ENCODE measurements around the gene RERE.

RERE gene

GRCh38 chr1:8569242-8569641 is 248.2 kb downstream of the RERE start:
- no peak overlapping the region for H3K4me2 ChIP-seq (ENCODE audit: low read depth, low read length, poor library complexity, severe bottlenecking)
- H3K36me3 ChIP-seq (ENCODE audit: low read length) = no peaks in the 10 kb centered on the region
- H3K27me3 ChIP-seq (ENCODE audit: low read length) = no peaks in the 10 kb centered on the region
- no peak overlapping the region for H2AFZ ChIP-seq (ENCODE audit: low read depth, low read length, severe bottlenecking)
- no peaks in the 10 kb centered on the region for H3K9me3 ChIP-seq (ENCODE audit: insufficient read depth, low read length)
- no peak overlapping the region for H3K27ac ChIP-seq (ENCODE audit: low read depth, low read length)
- H3K79me2 ChIP-seq (ENCODE audit: insufficient read depth, low read length) = no peaks in the 10 kb centered on the region
- H4K20me1 ChIP-seq (ENCODE audit: low read depth, low read length) = no peaks in the 10 kb centered on the region
- H3F3A ChIP-seq (ENCODE audit: insufficient read depth) = no peaks in the 10 kb centered on the region
- TF ChIP-seq CTCF (IDR thresholded peaks at IDR 0.05; ENCODE audit: insufficient read depth, low read length, poor library complexity, severe bottlenecking) (no peak), EZH2phosphoT487 (conservative IDR thresholded peaks at IDR 0.05; ENCODE audit: low read length) (no peak)
- no peaks in the 10 kb centered on the region for H3K9me2 ChIP-seq (replicated peaks; ENCODE audit: insufficient read depth, low read length)
- H3K9ac ChIP-seq (ENCODE audit: low read length) = no peak overlapping the region
- no peak overlapping the region for H3K4me3 ChIP-seq (ENCODE audit: insufficient read depth, low read length, poor library complexity, severe bottlenecking)

GRCh38 chr1:8568837-8569236 is 248.6 kb downstream of the RERE start:
- Histone ChIP-seq H3K9me3 (ENCODE audit: insufficient read depth, low read length) (no peaks in the 10 kb centered on the region), H3K9ac (ENCODE audit: low read length) (no peak overlapping the region), H3K79me2 (ENCODE audit: insufficient read depth, low read length) (no peaks in the 10 kb centered on the region), H3F3A (ENCODE audit: insufficient read depth) (no peaks in the 10 kb centered on the region), H3K27ac (ENCODE audit: low read depth, low read length) (no peak overlapping the region), H2AFZ (ENCODE audit: low read depth, low read length, severe bottlenecking) (no peak overlapping the region), H4K20me1 (ENCODE audit: low read depth, low read length) (no peaks in the 10 kb centered on the region), H3K36me3 (ENCODE audit: low read length) (no peaks in the 10 kb centered on the region), H3K9me2 (replicated peaks; ENCODE audit: insufficient read depth, low read length) (no peaks in the 10 kb centered on the region), H3K4me3 (ENCODE audit: insufficient read depth, low read length, poor library complexity, severe bottlenecking) (no peak overlapping the region), H3K27me3 (ENCODE audit: low read length) (no peaks in the 10 kb centered on the region), H3K4me2 (ENCODE audit: low read depth, low read length, poor library complexity, severe bottlenecking) (no peak overlapping the region)
- TF ChIP-seq CTCF (IDR thresholded peaks at IDR 0.05; ENCODE audit: insufficient read depth, low read length, poor library complexity, severe bottlenecking) (no peak), EZH2phosphoT487 (conservative IDR thresholded peaks at IDR 0.05; ENCODE audit: low read length) (no peak)

GRCh38 chr1:8567146-8567545 is 250.3 kb downstream of the RERE start:
- Histone ChIP-seq H3K9me2 (replicated peaks; ENCODE audit: insufficient read depth, low read length) (no peaks in the 10 kb centered on the region), H3K79me2 (ENCODE audit: insufficient read depth, low read length) (no peaks in the 10 kb centered on the region), H3K9me3 (ENCODE audit: insufficient read depth, low read length) (no peaks in the 10 kb centered on the region), H3K4me3 (ENCODE audit: insufficient read depth, low read length, poor library complexity, severe bottlenecking) (no peak overlapping the region), H3K36me3 (ENCODE audit: low read length) (no peaks in the 10 kb centered on the region), H3K4me2 (ENCODE audit: low read depth, low read length, poor library complexity, severe bottlenecking) (no peak overlapping the region), H3F3A (ENCODE audit: insufficient read depth) (no peaks in the 10 kb centered on the region), H4K20me1 (ENCODE audit: low read depth, low read length) (no peaks in the 10 kb centered on the region), H3K27ac (ENCODE audit: low read depth, low read length) (no peak overlapping the region), H3K9ac (ENCODE audit: low read length) (no peak overlapping the region), H3K27me3 (ENCODE audit: low read length) (no peaks in the 10 kb centered on the region), H2AFZ (ENCODE audit: low read depth, low read length, severe bottlenecking) (no peak overlapping the region)
- TF ChIP-seq EZH2phosphoT487 (conservative IDR thresholded peaks at IDR 0.05; ENCODE audit: low read length) = no peak
- no peak for TF ChIP-seq CTCF (IDR thresholded peaks at IDR 0.05; ENCODE audit: insufficient read depth, low read length, poor library complexity, severe bottlenecking)

Data from SU-DHL-6 (cell line).